GM20431 (cell line): ENCODE data around the gene ZNF154.

ENCODE experiments used
- in situ Hi-C: fragments of 300-500 bp; cut with MseI, MboI; formaldehyde crosslinking; loops from one replicate; pipeline ENCODE4 v1.15.0; 2020; ENCODE audit warnings: low sequenced_read_pairs; ENCODE audit not compliant: unreplicated experiment

ZNF154 gene

GRCh38 chr19:57686727-57687126 is 22.3 kb downstream of the ZNF154 start:
- in situ Hi-C loops = no loop called here

GRCh38 chr19:57682226-57682766 is 26.7 kb downstream of the ZNF154 start:
- in situ Hi-C loops = no loop called here

DNA sequence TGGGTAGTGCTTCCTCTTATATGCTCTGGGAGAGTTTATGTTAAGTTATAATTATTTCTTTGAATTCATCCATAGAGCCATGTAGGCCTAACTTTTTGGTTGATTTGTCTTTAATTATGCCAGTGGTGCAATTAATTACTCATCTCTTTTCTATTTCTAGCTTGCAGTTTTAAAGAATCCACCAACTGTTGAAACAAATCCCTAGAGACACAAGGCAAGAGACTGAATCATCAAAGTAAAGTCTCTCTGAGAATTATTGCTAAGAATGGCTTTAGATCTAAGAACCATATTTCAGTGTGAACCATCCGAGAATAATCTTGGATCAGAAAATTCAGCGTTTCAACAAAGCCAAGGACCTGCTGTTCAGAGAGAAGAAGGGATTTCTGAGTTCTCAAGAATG is 33.1 kb downstream of the ZNF154 start:
- in situ Hi-C loops = no loop called here

DNA sequence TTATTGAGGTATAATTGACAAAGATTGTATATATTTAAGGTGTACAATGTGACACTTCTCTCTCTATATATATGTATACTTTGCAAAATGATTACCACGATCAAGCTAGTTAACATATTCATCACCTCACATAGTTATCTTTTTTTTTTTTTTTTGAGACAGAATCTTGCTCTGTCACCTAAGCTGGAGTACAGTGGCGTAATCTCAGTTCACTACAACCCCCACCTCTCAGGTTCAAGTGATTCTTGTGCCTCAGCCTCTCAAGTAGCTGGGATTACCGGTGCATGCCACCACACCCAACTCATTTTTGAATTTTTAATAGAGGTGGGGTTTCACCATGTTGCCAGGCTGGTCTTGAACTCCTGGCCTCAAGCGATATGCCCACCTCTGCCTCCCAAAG is 36.5 kb downstream of the ZNF154 start:
- in situ Hi-C loops = no loop called here

DNA sequence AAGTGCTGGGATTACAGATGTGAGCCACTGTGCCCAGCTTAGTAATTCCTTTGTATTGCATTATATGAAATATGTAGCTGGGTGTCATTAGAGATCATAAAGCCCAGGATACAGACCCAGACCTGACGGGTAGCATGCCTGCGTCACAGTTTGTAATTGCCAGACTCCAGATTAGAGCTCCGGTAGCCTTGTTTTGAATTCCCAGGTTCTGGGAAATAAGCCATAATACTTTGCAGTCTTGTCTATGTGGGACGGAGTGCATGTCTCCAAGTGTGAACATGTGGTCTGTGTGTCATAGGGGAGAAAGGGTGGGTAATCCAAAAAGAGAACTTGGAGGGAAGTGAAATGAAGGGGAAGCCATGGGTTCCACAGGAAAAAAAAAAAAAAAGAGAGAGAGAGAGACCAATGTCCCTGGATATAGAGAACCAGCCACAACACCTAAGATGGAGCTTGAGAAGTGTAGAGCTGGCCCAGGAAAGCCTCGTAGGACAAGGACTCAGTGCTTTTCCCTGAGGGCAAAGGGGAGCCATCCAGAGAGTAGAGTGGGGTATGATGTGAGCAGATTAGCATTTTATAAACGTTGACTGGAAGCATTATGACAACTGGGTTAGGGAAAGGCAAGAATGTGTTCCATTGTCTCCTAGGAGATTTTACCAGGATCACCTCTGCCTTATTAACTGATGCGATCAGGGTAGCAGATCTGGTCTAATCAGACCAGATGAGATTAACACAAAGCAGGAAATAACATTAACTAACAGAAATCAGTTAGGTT is 37.7 kb downstream of the ZNF154 start:
- in situ Hi-C loops = no loop called here

GRCh38 chr19:57668635-57669034 is 40.4 kb downstream of the ZNF154 start, which contains the start of gene ZSCAN4:
TSS of gene ZSCAN4 (plus strand) at chr19:57668935. CDS start at chr19:57676146, 7,211 bp downstream.
- in situ Hi-C loops = no loop called here

DNA sequence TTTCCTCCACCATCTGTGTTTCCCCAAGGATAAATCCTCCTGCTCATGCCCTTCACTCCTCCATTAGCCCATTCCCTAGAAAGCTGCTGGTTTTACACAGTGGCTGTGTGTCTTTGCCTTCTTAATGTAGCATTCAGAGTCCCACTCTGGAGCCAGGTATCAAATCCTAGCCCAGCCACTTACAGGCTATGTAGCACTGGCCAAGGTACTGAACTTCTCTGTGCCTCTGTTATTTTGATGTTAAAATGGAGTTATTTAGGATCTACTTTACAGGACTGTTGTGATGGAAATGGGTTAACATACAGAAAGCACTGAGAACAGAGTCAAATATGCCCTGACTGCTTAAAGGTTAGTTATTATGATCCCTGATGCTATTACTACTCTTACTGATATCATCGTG is 41.8 kb downstream of the ZNF154 start:
- in situ Hi-C loops = no loop called here

GRCh38 chr19:57665261-57665806 is 43.7 kb downstream of the ZNF154 start:
- in situ Hi-C loops = no loop called here

DNA sequence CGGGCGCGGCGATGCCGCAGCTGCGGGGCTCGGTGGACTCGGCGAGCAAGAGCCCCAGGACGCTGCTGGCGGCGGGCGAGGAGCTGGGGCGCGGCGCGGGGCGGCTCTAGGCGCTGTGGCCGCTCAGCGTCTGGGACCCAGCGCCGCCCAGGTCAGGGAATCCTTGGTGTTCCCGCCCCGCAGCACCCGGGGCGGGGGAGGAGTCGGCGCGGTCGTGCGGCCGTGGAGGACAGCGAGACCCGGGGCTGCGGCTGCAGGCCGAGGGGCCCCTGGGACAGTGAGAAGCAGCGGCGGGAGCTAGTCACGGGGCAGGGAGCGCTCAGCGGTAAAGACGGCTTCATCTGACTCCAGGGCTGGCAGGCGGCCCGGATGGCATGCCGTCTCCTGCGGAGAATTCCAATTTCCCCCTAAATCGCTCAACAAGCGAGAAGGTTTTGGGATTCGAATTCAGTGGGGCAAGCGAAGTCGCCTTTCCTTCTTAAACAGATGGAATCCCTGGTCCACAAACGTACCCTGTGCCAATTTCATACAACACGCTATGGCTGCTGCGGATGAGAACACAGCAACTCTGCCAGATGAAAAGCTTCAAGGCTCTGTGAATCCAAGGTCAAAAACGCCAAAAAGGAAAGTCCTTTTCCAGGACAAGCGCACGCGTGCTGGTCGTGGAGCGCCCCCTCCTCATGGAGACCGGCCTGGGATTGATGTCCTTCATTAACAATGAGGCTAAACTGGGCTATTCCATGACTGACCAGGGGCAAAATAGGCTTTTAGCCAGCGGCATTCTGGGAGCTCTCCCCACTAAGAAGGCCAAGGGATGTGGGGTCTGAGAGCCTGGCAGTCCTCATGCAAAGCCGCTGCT is 44.5 kb downstream of the ZNF154 start:
- in situ Hi-C loops = no loop called here

DNA sequence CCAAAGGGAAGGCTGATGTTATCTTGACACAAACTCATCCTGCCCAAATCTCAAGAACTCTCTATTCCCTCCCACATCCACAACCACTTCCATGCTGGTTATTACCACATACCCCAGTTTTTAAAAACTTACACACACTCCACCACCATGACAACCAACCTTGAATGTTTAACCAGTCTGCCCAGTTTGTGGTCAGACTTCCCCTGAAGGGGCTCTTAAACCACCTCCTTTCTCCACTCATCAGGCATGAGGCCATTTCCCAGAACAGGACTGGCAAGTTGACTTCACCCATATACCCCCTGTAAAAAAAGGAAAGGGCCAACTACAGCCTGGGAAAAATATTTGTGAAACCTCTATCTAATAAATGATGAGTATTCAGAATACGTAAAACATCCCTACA is 52.7 kb downstream of the ZNF154 start:
- in situ Hi-C loops = no loop called here

- in situ Hi-C loops = no loop called here
Observed at GRCh38 chr19:57655443-57655842, 53.6 kb downstream of the ZNF154 start.

DNA sequence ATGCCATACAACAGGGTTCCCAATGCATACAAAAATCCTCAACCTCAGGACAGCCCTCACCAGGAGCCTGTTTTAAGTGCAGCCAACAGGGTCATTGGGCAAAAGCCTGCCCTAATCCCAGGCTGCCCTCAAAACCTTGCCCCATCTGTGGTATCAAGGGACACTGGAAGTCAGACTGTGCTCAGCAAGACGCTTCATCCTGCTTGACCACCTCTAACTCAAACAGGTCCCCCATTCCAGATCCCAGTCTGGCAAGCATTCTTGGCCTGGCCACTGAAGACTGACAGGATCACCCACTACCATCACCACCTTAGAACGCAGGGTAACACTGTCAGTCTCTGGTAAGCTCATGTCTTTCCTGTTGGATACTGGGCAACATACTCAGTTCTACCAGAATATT is 55.3 kb downstream of the ZNF154 start:
- in situ Hi-C loops = no loop called here

- in situ Hi-C loops = no loop called here
Observed at GRCh38 chr19:57651654-57651996, 57.4 kb downstream of the ZNF154 start.

DNA sequence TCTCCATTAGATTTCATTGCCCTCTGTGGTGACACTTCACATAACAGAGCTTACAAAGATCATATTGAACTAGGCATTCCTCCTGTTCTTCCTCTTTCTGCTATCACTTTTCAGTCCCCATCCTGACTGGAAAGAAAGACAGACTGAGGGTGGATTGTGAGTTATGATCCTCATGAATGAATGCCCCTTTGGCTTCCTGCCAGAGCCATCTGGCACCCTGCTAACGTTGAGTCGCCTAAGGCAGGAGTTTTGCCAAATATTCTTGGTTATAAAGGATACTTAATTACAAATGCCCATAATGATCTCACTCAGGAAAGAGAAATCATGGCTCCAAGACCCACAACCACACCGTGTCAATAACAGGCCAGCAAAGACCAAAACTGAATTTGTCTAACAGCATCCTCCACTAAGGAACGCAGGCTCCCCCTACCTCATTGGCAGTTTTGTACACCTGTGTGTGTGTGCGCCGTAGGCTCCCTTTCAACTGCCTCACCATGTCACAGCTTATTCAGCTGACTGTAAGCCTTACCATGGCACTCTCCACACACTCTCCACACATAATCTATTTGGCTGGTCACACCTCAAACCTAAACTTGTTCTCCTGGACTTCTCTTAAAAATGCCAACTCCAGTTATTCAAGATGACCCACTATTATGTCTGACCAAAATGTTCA is 60.5 kb downstream of the ZNF154 start:
- in situ Hi-C loops = no loop called here
